ENCODE results near the gene MZT1. TPM values are rescaled to one million over a fixed set of nuclear protein-coding genes. Genes with fewer than 3 reads are reported as not detected.

MZT1 gene, protein sequence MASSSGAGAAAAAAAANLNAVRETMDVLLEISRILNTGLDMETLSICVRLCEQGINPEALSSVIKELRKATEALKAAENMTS
- 19.4 and 22.6 TPM in 2 replicates for total RNA-seq
- 4.2 and 6.3 TPM in 2 replicates for polyA plus RNA-seq
- 6.0 and 6.4 TPM in 2 replicates for polyA plus RNA-seq (2011; cell fraction: cytosol; rRNA removed)
- 1.4 and 3.3 TPM in 2 replicates for polyA plus RNA-seq (2011; cell fraction: nucleus; rRNA removed)
- 13.6 and 21.1 TPM in 2 replicates for polyA plus RNA-seq (2012)
- 1.8 and 2.0 TPM in 2 replicates for polyA minus RNA-seq
- 7.1 TPM for polyA minus RNA-seq (2011; cell fraction: cytosol; rRNA and poly(A)+ RNA removed)
- 1.1 and 1.4 TPM in 2 replicates for polyA minus RNA-seq (2011; cell fraction: nucleus; rRNA and poly(A)+ RNA removed)
- percentile 80 among the genes with signal in this experiment for Bru-seq, nascent RNA
- percentile 90 among the genes with signal in this experiment for BruChase-seq, experiment 1, labeled RNA remaining after a 6-hour chase
- BruChase-seq, experiment 2, labeled RNA remaining after a 2-hour chase = percentile 73 among the genes with signal in this experiment
- long read RNA-seq, transcript MZT1-201 (3 exons, 2,299 nt) = major isoform, 124 of 136 reads
- long read RNA-seq, partial matches to known transcripts = 6 of 136 reads
- long read RNA-seq, other reads (novel, unspliced or antisense) = 6 of 136 reads

- no TSS peak for BruUV-seq (replicated peaks)
- Histone ChIP-seq H2AFZ (ENCODE audit: low read depth, low read length) (peak within 1 kb of the TSS; percentile 93), H3K4me2 (ENCODE audit: insufficient read depth, low read length) (peak within 1 kb of the TSS; percentile 94), H3K4me3 (replicated peaks in 1 of 3; ENCODE audit: insufficient read depth in 1 of 3, low read depth in 1 of 3, low read length in 3 of 3) (peak within 1 kb of the TSS; percentile 75 to 77 (median 76)), H3K27ac (ENCODE audit: insufficient read depth, low read depth, low read length) (peak within 1 kb of the TSS; percentile 41), H3K9ac (replicated peaks; ENCODE audit: extremely low read depth, insufficient read depth, low read length) (peak within 1 kb of the TSS; percentile 56), H3K4me1 (ENCODE audit: control insufficient read depth, extremely low read depth, insufficient read depth, low read length) (peaks cover 24% of the 10 kb centered on the region), H3K9me3 (replicated peaks; ENCODE audit: control insufficient read depth, insufficient read depth, low read length) (no peaks in the 10 kb centered on the region), H3K79me2 (ENCODE audit: control insufficient read depth, insufficient read depth, low read length) (peaks cover 79% of the 10 kb centered on the region), H3K9me1 (replicated peaks; ENCODE audit: control insufficient read depth, extremely low read depth, insufficient read depth, low read length) (no peaks in the 10 kb centered on the region), H3K36me3 (ENCODE audit: control insufficient read depth in 2 of 2, extremely low read depth in 1 of 2, insufficient read depth in 2 of 2, low read length in 2 of 2) (peaks cover 0 to 2% of the 10 kb centered on the region in 2 experiments), H3K27me3 (ENCODE audit: control insufficient read depth in 2 of 2, insufficient read depth in 2 of 2, low read length in 2 of 2) (no peaks in the 10 kb centered on the region), H4K20me1 (replicated peaks; ENCODE audit: control insufficient read depth, extremely low read depth, insufficient read depth, low read length) (no peaks in the 10 kb centered on the region)
- intact Hi-C loops (cut with micrococcal nuclease) (loop anchor here (1.0 to 2.0 kb wide), 2 partner anchors 54 to 75 kb away; partner anchors contain the start of gene DIS3), dilution Hi-C loops (cut with MboI; ENCODE audit: extremely low pct_ligation_motif_present, low sequenced_read_pairs) (no loop called here)
- CTCF ChIA-PET = interaction anchor here (0.7 to 1.0 kb wide), 3 partner anchors 9 to 75 kb away, joined by 3 read pairs; no protein-coding TSS in a partner anchor
- TF ChIP-seq MYC (IDR thresholded peaks at IDR 0.05; ENCODE audit: low read depth, low read length) (no peak), FOS (IDR thresholded peaks at IDR 0.05; ENCODE audit: borderline replicate concordance, insufficient read depth, low read length) (no peak), POLR2AphosphoS5 (IDR thresholded peaks at IDR 0.05; ENCODE audit: insufficient read depth, low read depth, low read length) (peak; percentile 73), EZH2 (IDR thresholded peaks at IDR 0.05; ENCODE audit: borderline replicate concordance, low read depth, low read length, severe bottlenecking) (no peak), GATA2 (IDR thresholded peaks at IDR 0.05; ENCODE audit: insufficient read depth, insufficient read length, low read depth, low read length) (no peak), POLR2A (IDR thresholded peaks at IDR 0.05; ENCODE audit: low read depth, low read length) (peak; percentile 65), JUN (IDR thresholded peaks at IDR 0.05; ENCODE audit: borderline replicate concordance, insufficient read depth, insufficient read length, low read depth) (no peak)
- TF ChIP-seq, protein P1, sequence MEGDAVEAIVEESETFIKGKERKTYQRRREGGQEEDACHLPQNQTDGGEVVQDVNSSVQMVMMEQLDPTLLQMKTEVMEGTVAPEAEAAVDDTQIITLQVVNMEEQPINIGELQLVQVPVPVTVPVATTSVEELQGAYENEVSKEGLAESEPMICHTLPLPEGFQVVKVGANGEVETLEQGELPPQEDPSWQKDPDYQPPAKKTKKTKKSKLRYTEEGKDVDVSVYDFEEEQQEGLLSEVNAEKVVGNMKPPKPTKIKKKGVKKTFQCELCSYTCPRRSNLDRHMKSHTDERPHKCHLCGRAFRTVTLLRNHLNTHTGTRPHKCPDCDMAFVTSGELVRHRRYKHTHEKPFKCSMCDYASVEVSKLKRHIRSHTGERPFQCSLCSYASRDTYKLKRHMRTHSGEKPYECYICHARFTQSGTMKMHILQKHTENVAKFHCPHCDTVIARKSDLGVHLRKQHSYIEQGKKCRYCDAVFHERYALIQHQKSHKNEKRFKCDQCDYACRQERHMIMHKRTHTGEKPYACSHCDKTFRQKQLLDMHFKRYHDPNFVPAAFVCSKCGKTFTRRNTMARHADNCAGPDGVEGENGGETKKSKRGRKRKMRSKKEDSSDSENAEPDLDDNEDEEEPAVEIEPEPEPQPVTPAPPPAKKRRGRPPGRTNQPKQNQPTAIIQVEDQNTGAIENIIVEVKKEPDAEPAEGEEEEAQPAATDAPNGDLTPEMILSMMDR (IDR thresholded peaks at IDR 0.05; ENCODE audit: extremely low read depth in 1 of 2, insufficient read depth in 1 of 2, low read depth in 1 of 2, low read length in 2 of 2) = no peak
- TF ChIP-seq, protein P2, sequence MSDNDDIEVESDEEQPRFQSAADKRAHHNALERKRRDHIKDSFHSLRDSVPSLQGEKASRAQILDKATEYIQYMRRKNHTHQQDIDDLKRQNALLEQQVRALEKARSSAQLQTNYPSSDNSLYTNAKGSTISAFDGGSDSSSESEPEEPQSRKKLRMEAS (IDR thresholded peaks at IDR 0.05; ENCODE audit: insufficient read depth, insufficient read length) = peak; percentile 97
- POLR2A ChIA-PET = no interaction called here
- DNase-seq (ENCODE audit: low read depth, low spot score) (peak; percentile 99), FAIRE-seq (peak; percentile 99)
Observed at GRCh38 chr13:72727417-72728289, at the start of gene MZT1, which contains the start of gene BORA. MZT1 (minus strand) TSS chr13:72727629; CDS start chr13:72727602, 27 bp downstream. BORA (plus strand) TSS chr13:72727923; CDS start chr13:72728941, 1,018 bp downstream.

Measured in endothelial cell of umbilical vein (primary cell).